ENCODE data around the gene NRIP1. TPM values are rescaled to one million over a fixed set of nuclear protein-coding genes. Genes with fewer than 3 reads are reported as not detected.

Gene NRIP1
- total and polyA plus RNA-seq, 2 of the 13 experiments (the other 11 are each of a cell fraction or from before 2014, with no cell fraction given) = 21.0 to 69.0 TPM

DNA sequence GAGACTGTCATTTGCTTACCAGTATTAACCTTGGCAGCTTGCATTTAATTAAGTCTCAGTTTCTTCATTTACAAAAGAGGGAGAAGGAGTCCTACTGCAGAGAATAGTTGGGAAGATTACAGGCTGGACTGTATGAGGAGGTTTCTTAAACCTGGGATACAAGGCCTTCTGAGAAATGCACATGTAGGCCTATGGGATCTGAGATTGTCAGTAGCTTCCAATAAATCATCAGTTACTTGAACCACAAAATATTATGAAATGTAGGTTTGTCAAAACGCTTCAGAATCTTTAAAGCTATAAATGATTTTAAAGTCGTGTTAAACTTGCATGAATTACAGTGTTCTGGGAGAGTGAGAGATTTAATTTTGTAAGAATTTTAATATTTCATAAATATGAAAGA is 69.6 kb downstream of the NRIP1 start (continued):
- TF ChIP-seq ATF3 (CRISPR knock-in tag; IDR thresholded peaks at IDR 0.05) (no peak), RBM39 (IDR thresholded peaks at IDR 0.05; ENCODE audit: low read depth, low read length, poor library complexity, severe bottlenecking) (no peak), ZSCAN21 (CRISPR knock-in tag; IDR thresholded peaks at IDR 0.05; ENCODE audit: borderline replicate concordance) (no peak), ZBTB1 (CRISPR knock-in tag; IDR thresholded peaks at IDR 0.05; ENCODE audit: borderline replicate concordance) (no peak)

DNA sequence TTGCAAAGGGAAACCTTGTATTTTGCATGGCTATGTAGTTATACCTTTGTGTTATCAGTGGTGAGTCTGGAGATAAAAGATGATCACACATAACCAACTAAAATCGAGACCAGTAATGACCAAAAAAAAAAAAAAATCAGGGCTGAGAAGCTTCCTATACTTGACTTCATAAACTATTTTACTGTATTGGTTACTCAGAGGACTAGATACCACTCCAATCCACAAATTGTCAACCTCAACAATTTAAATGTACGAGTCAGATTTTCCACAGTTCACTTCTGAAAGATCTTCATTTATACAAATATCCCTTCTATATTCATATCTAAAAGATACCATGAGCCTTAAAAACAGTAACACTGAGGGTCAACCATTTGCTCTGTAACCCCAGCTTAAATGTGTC is 71.7 kb downstream of the NRIP1 start:
- peaks cover 97% of the 10 kb centered on the region for H3K79me2 ChIP-seq (ENCODE audit: insufficient read depth, low read length)

More for the DNA sequence above, 71.7 kb downstream of the NRIP1 start:
- peaks cover 5 to 52% of the 10 kb centered on the region in 2 experiments for H3K36me3 ChIP-seq (replicated peaks in 1 of 2; ENCODE audit: control insufficient read depth in 1 of 2, insufficient read depth in 2 of 2, low read length in 2 of 2)
- H3K27me3 ChIP-seq (ENCODE audit: control insufficient read depth in 1 of 2, insufficient read depth in 2 of 2, low read length in 2 of 2) = no peaks in the 10 kb centered on the region
- no peak for FAIRE-seq
- H3K9me3 ChIP-seq (ENCODE audit: low read length) = no peaks in the 10 kb centered on the region
- WGBS (ENCODE audit: low lambda C conversion rate) = 98% methylated on average over 2 of the region's 2 CpGs
- intact Hi-C loops (cut with micrococcal nuclease; ENCODE audit: unreplicated experiment) (no loop called here), in situ Hi-C loops (cut with HindIII; ENCODE audit: extremely low pct_ligation_motif_present, low pct_unique_long_range_greater_than_20kb) (no loop called here)
- no peak for ATAC-seq
- no peak overlapping the region for H3K27ac ChIP-seq (ENCODE audit: extremely low read length, insufficient read depth, low read length)
- CTCF ChIA-PET (ENCODE audit: low intra/inter-chr PET ratio, low total read pairs) = no interaction called here
- DNase-seq (ENCODE audit: low spot score) = no peak
- H3K9ac ChIP-seq (ENCODE audit: insufficient read depth, low read depth, low read length) = no peak overlapping the region
- H3K4me1 ChIP-seq (ENCODE audit: insufficient read depth, low read length) = peaks cover 49% of the 10 kb centered on the region
- no peak overlapping the region for H2AFZ ChIP-seq (ENCODE audit: low read length)
- POLR2A ChIA-PET = no interaction called here
- peaks cover 21% of the 10 kb centered on the region for H4K20me1 ChIP-seq (ENCODE audit: insufficient read depth, low read length)
- H3K4me3 ChIP-seq (replicated peaks in 1 of 3; ENCODE audit: insufficient read depth in 1 of 3, low read depth in 2 of 3, low read length in 3 of 3) = no peak overlapping the region
- H3K4me2 ChIP-seq (ENCODE audit: low read depth, low read length) = no peak overlapping the region
- TF ChIP-seq, protein P1, sequence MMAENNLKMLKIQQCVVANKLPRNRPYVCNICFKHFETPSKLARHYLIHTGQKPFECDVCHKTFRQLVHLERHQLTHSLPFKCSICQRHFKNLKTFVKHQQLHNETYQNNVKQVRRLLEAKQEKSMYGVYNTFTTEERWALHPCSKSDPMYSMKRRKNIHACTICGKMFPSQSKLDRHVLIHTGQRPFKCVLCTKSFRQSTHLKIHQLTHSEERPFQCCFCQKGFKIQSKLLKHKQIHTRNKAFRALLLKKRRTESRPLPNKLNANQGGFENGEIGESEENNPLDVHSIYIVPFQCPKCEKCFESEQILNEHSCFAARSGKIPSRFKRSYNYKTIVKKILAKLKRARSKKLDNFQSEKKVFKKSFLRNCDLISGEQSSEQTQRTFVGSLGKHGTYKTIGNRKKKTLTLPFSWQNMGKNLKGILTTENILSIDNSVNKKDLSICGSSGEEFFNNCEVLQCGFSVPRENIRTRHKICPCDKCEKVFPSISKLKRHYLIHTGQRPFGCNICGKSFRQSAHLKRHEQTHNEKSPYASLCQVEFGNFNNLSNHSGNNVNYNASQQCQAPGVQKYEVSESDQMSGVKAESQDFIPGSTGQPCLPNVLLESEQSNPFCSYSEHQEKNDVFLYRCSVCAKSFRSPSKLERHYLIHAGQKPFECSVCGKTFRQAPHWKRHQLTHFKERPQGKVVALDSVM (CRISPR knock-in tag; IDR thresholded peaks at IDR 0.05) = no peak
- TF ChIP-seq ZNF879 (CRISPR knock-in tag; IDR thresholded peaks at IDR 0.05) = no peak
- no TSS peak for BruUV-seq (replicated peaks)

All from HepG2 (cell line).